GM12878 (cell line): ENCODE measurements around the gene POTEI. TPM values are rescaled to one million over a fixed set of nuclear protein-coding genes. Genes with fewer than 3 reads are reported as not detected.
"Not testable (repeated sequence)": the region's sequence is repeated elsewhere in the genome, so short reads cannot be mapped to it uniquely, and the experiment has no call there.

ENCODE experiments used
- ATAC-seq: fragments of 200-7000 bp; cut with Tn5 transposase; 3 replicates; pipeline ENCODE4 v1.9.1; 2020; ENCODE audit warnings: mild to moderate bottlenecking, moderate library complexity
- BruUV-seq: library from RNA; stranded (reverse); fragments of 400-500 nt; replicated peaks from 2 replicates; lab custom pipeline; 2021; lab: Mats Ljungman, UMichigan
- CTCF ChIA-PET: fragments of 300-600 bp; sonication (Branson Sonifier 250); formaldehyde crosslinking; extraction: SDS; loops from one replicate; lab custom pipeline; 2021; ENCODE audit warnings: inconsistent platforms; lab: Yijun Ruan, JAX
- POLR2A ChIA-PET: fragments of 350-600 bp; formaldehyde crosslinking; extraction: SDS; loops from one replicate; lab custom pipeline; 2021; ENCODE audit warnings: inconsistent platforms; lab: Charles Lee
- RAD21 ChIA-PET: fragments of 300-600 bp; sonication (Branson Sonifier 250); formaldehyde crosslinking; loops from one replicate; lab custom pipeline; 2023; ENCODE audit warnings: antibody characterized with exemption; ENCODE audit not compliant: unreplicated experiment; lab: Charles Lee
- SMC1A ChIA-PET: fragments of 300-600 bp; sonication (Branson Sonifier 250); formaldehyde crosslinking; loops from one replicate; lab custom pipeline; 2023; ENCODE audit not compliant: unreplicated experiment, uncharacterized antibody; lab: Charles Lee
- DNase-seq: peaks from one replicate; pipeline ENCODE4 v3.0.0-alpha.2; 2011; ENCODE audit warnings: low read depth, low spot score
- FAIRE-seq: peaks from 3 replicates; lab custom pipeline; 2011; peaks lifted over from hg19 to GRCh38; lab: Jason Lieb, UNC
- H2AFZ ChIP-seq: 2 replicates; pipeline ENCODE4 v1.6.0; 2011; ENCODE audit warnings: low read depth, low read length, control low read depth; ENCODE audit not compliant: control insufficient read depth
- H3K27ac ChIP-seq: 2 replicates; pipeline ENCODE4 v1.5.1; 2011; ENCODE audit warnings: control low read depth; ENCODE audit not compliant: control insufficient read depth, insufficient read depth
- H3K27me3 ChIP-seq, 2 experiments: replicated peaks in 1 of 2; 2 replicates each; pipeline versions ENCODE4 v1.6.0 to v1.6.1; 2011; ENCODE audit warnings: low read length in 1 of 2; ENCODE audit not compliant: control insufficient read depth in 2 of 2, insufficient read depth in 2 of 2
- H3K36me3 ChIP-seq, 2 experiments: 2 replicates each; pipeline ENCODE4 v1.5.1; 2011; ENCODE audit warnings: low read length in 1 of 2; ENCODE audit not compliant: control insufficient read depth in 2 of 2, insufficient read depth in 2 of 2
- H3K4me1 ChIP-seq: 2 replicates; pipeline ENCODE4 v1.6.1; 2011; ENCODE audit warnings: mild to moderate bottlenecking, low read length, moderate library complexity, mixed read lengths; ENCODE audit not compliant: control insufficient read depth, insufficient read depth
- H3K4me2 ChIP-seq: 2 replicates; pipeline ENCODE4 v1.6.0; 2011; ENCODE audit warnings: control low read depth; ENCODE audit not compliant: control insufficient read depth, insufficient read depth
- H3K4me3 ChIP-seq: fragments of 200-600 bp; sonication (generic); 2 replicates; pipeline ENCODE4 v1.5.1; 2016
- H3K79me2 ChIP-seq: 2 replicates; pipeline ENCODE4 v1.6.0; 2011; ENCODE audit warnings: low read length; ENCODE audit not compliant: control insufficient read depth, insufficient read depth
- H3K9ac ChIP-seq: 2 replicates; pipeline ENCODE4 v1.8.0; 2011; ENCODE audit warnings: low read length, control low read depth, mixed read lengths; ENCODE audit not compliant: control insufficient read depth, insufficient read depth
- H3K9me3 ChIP-seq: replicated peaks from 3 replicates; pipeline ENCODE4 v1.5.1; 2011; ENCODE audit warnings: mild to moderate bottlenecking, low read length; ENCODE audit not compliant: control insufficient read depth, insufficient read depth
- H4K20me1 ChIP-seq: 2 replicates; pipeline ENCODE4 v1.6.0; 2011; ENCODE audit not compliant: control insufficient read depth, insufficient read depth
- WGBS: methylation state at CpG from one replicate; pipeline ENCODE4 v1.1.6; 2016; ENCODE audit warnings: low lambda C conversion rate; ENCODE audit not compliant: insufficient replicate concordance, insufficient coverage; ENCODE audit errors: missing lambda C conversion rate; 5-methylcytosine and 5-hydroxymethylcytosine counted together
- in situ Hi-C: fragments of 300-500 bp; cut with MboI; formaldehyde crosslinking; loops from 9 replicates; pipeline ENCODE4 v1.14.3; 2018; ENCODE audit warnings: mixed read lengths
- intact Hi-C: fragments of 100-400 bp; cut with micrococcal nuclease; formaldehyde crosslinking; loops from one replicate; pipeline ENCODE4 v1.14.2; 2022; ENCODE audit not compliant: unreplicated experiment
- polyA plus RNA-seq, 11 experiments: library from polyadenylated mRNA; depleted of rRNA in 4 of 11; unstranded in 6 of 11; stranded (reverse) in 5 of 11; fragments of >200 nt; fragmentation: Nextera tagmentation in 4 of 11; fragmentation: Illumina TruSeq in 1 of 11; extraction: Ambion mirVana in 4 of 11; extraction: Trizol in 1 of 11; gene quantifications; 1 replicate in 1 of 11; 2 replicates in 10 of 11; pipeline versions ENCODE4 v1.2.1 to v1.2.3, GENCODE V29; 2011 to 2016; ENCODE audit warnings: inconsistent platforms in 2 of 11, missing spikeins in 2 of 11, low read depth in 1 of 11
- total RNA-seq, 4 experiments: library from RNA; depleted of rRNA in 3 of 4; stranded (reverse); fragments of >200 nt in 3 of 4; fragmentation: Illumina TruSeq in 1 of 4; extraction: Trizol in 1 of 4; gene quantifications; 2 replicates each; pipeline versions ENCODE4 v1.2.1 to v1.2.3, GENCODE V29; 2013 to 2021
- TF ChIP-seq, protein P1 (sequence below), 3 experiments: IDR thresholded peaks in 2 of 3; conservative IDR thresholded peaks in 1 of 3; 2 replicates each; pipeline ENCODE4 v1.5.1; 2011; ENCODE audit warnings: low read depth in 3 of 3, low read length in 3 of 3, mild to moderate bottlenecking in 3 of 3, control low read depth in 2 of 3, moderate library complexity in 2 of 3, inconsistent platforms in 1 of 3, mixed read lengths in 1 of 3; ENCODE audit not compliant: control insufficient read depth in 2 of 3, insufficient read depth in 1 of 3; ENCODE audit errors: extremely low read depth in 1 of 3

The POTEI gene
- total and polyA plus RNA-seq, 10 of the 15 experiments (the other 5 are each of a cell fraction or from before 2014, with no cell fraction given), result 0.03 to 0.13 (median 0.06) TPM; not detected in 3

- 13% methylated on average over 6 of the region's 6 CpGs for WGBS
- intact Hi-C loops, SMC1A ChIA-PET, POLR2A ChIA-PET, CTCF ChIA-PET, ATAC-seq, H2AFZ ChIP-seq, in situ Hi-C loops, FAIRE-seq, H3K4me1 ChIP-seq, H3K27me3 ChIP-seq, H3K36me3 ChIP-seq, H3K4me3 ChIP-seq, H3K9me3 ChIP-seq, H3K9ac ChIP-seq, RAD21 ChIA-PET, H3K27ac ChIP-seq, H3K79me2 ChIP-seq, H3K4me2 ChIP-seq, BruUV-seq, DNase-seq, H4K20me1 ChIP-seq: not testable (repeated sequence)
- TF ChIP-seq, protein P1, sequence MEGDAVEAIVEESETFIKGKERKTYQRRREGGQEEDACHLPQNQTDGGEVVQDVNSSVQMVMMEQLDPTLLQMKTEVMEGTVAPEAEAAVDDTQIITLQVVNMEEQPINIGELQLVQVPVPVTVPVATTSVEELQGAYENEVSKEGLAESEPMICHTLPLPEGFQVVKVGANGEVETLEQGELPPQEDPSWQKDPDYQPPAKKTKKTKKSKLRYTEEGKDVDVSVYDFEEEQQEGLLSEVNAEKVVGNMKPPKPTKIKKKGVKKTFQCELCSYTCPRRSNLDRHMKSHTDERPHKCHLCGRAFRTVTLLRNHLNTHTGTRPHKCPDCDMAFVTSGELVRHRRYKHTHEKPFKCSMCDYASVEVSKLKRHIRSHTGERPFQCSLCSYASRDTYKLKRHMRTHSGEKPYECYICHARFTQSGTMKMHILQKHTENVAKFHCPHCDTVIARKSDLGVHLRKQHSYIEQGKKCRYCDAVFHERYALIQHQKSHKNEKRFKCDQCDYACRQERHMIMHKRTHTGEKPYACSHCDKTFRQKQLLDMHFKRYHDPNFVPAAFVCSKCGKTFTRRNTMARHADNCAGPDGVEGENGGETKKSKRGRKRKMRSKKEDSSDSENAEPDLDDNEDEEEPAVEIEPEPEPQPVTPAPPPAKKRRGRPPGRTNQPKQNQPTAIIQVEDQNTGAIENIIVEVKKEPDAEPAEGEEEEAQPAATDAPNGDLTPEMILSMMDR (IDR thresholded peaks at IDR 0.05 in 2 of 3, conservative IDR thresholded peaks at IDR 0.05 in 1 of 3; ENCODE audit: control insufficient read depth in 2 of 3, extremely low read depth in 1 of 3, insufficient read depth in 1 of 3, low read depth in 3 of 3, low read length in 3 of 3), result peak in 1 of 3 experiments; percentile 13; a peak in 1 of 6 replicates
Observed at GRCh38 chr2:130454712-130455083, 54.4 kb downstream of the POTEI start.

- H3K36me3 ChIP-seq, H3K27ac ChIP-seq, BruUV-seq, ATAC-seq, RAD21 ChIA-PET, H4K20me1 ChIP-seq, SMC1A ChIA-PET, H3K9me3 ChIP-seq, DNase-seq, in situ Hi-C loops, CTCF ChIA-PET, intact Hi-C loops, H3K4me1 ChIP-seq, H3K79me2 ChIP-seq, H3K27me3 ChIP-seq, H3K4me2 ChIP-seq, H3K9ac ChIP-seq, FAIRE-seq, H3K4me3 ChIP-seq, H2AFZ ChIP-seq, POLR2A ChIA-PET: not testable (repeated sequence)
- WGBS, result 53% methylated on average over 12 of the region's 13 CpGs
Observed at GRCh38 chr2:130453955-130454711, 55.0 kb downstream of the POTEI start.

GRCh38 chr2:130452897-130453296 is 56.2 kb downstream of the POTEI start:
- H3K4me1 ChIP-seq, ATAC-seq, SMC1A ChIA-PET, in situ Hi-C loops, POLR2A ChIA-PET, H3K9ac ChIP-seq, H3K4me3 ChIP-seq, H3K9me3 ChIP-seq, BruUV-seq, CTCF ChIA-PET, RAD21 ChIA-PET, H3K27me3 ChIP-seq, H3K36me3 ChIP-seq, H4K20me1 ChIP-seq, intact Hi-C loops, H2AFZ ChIP-seq, FAIRE-seq, DNase-seq, H3K79me2 ChIP-seq, H3K4me2 ChIP-seq, H3K27ac ChIP-seq: not testable (repeated sequence)
- WGBS, result 49% methylated on average over 4 of the region's 5 CpGs
